ENCODE measurements around the gene PHACTR4.
"Not testable (repeated sequence)": the region's sequence is repeated elsewhere in the genome, so short reads cannot be mapped to it uniquely, and the experiment has no call there.

The PHACTR4 gene

DNA sequence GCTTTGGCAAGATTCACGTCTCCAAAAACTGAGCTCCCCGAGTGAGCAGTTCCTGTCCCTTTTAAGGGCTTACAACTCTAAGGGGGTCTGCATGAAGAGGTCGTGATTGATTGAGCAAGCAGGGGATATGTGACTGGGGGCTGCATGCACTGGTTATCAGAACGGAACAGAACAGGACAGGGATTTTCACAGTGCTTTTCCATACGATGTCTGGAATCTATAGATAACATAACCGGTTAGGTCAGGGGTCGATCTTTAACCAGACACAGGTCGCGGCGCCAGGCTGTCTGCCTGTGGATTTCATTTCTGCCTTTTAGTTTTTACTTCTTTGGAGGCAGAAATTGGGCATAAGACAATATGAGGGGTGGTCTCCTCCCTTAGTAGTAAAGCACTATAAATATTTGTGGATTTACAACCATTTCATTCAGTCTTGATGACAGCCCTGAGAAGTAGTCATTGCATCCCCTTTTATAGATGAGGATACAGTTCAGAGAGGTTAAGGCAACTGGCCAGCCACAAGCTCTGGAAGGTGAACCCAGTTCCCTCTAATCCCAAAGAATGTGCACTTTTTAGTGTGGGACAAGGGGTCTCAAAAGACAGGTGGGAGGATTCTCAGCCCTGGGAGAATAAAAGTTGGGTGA, 155.6 kb downstream of the PHACTR4 start:
- DNase-seq (ENCODE audit: low spot score), result not testable (repeated sequence)

DNA sequence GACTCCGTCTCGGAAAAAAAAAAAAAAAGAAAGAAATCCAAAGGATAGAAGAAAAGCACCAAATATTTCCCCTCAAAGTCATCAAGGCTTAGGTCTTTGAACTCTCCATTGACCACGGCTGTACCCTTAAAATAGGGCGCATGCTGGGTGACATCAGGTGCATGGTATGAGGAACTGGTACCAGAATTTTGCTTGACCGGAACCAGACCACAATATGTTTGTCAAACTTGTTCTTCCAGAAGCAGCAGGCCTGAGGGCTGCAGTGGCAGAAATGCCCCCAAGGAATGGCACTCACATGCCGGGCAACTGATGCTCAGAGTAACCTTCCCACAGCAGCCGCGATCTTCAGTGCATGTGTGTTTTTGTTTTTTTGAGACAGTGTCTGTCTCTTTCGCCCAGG, 157.3 kb downstream of the PHACTR4 start:
- no peak for DNase-seq (ENCODE audit: low spot score)

DNA sequence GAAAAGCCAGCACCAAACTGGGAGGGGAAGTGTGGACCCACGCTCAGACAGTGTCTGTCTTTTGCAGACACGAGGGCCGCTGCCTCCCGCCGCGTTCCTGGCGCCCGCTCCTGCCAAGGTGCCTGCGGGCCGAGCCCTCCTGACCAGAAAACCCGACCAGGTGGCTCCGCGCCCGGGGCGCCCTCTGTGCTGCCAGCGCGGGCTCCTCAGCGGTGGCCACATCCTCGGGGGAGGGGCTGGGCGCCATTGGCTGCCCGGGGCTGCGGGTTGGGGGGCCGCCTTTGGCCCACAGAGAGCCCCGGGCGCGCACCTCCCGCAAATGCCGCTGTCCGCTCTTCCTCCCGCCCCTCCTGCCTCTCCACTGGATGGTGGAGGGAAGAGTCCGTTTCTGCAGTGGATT, 160.9 kb downstream of the PHACTR4 start:
- no peak for DNase-seq (ENCODE audit: low spot score)

DNA sequence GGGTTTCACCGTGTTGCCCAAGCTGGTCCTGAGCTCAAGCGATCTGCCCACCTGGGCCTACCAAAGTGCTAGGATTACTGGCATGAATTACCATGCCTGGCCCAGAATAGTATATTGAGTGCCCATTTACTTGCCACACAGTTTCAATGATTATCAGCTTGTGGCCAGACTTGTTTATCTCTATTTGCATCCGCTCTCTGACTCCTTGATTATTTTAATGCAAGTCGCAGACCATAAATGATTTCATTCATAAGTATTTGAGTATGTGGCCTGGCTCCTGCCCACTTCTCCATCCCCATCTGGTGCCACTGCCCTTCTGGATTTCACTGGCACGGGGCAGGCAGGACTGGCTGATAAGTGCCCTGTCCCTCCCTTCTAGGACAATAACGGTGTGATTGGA, 165.1 kb downstream of the PHACTR4 start:
- DNase-seq (ENCODE audit: low spot score), result no peak

DNA sequence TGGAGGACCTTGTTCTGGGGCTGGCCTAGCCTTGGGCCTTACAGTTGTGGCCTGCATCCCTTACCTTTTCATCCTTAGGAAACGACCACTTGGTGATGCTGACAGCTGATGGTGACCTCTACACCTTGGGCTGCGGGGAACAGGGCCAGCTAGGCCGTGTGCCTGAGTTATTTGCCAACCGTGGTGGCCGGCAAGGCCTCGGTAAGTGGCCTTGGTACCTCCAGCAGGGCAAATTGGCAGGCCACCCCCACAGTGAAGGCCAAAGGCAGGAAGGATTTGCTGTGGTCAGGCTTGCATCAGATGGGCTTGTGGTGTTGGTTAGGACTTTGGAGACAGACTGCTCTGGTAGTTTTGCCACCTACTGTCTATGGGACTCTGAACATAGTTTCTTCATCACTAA, 165.6 kb downstream of the PHACTR4 start:
- DNase-seq (ENCODE audit: low spot score), result no peak

DNA sequence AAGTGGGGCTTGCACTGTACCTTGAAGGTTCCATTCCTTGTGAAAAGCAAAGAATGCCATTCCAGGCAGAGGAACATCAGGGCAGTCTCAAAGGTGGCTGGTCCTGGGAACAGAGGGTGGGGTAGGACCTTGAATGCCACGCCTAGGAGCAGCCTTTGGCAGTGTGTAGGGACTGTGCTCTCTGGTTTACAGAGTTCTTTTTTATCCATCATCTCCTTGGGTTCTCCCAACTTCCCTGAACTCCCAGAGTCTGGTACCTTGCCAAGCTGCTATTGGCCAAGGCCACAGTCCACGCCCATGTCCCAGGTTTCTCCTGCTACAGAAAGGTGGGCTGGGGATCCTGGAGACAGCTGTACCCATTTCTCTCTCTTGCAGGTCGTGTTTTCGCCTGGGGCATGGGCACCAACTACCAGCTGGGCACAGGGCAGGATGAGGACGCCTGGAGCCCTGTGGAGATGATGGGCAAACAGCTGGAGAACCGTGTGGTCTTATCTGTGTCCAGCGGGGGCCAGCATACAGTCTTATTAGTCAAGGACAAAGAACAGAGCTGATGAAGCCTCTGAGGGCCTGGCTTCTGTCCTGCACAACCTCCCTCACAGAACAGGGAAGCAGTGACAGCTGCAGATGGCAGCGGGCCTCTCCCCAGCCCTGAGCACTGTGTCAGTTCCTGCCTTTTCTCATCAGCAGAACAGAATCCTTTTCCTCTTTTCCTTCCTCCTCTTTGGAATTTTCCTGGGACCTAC, 168.1 kb downstream of the PHACTR4 start:
- no peak for DNase-seq (ENCODE audit: low spot score)

DNA sequence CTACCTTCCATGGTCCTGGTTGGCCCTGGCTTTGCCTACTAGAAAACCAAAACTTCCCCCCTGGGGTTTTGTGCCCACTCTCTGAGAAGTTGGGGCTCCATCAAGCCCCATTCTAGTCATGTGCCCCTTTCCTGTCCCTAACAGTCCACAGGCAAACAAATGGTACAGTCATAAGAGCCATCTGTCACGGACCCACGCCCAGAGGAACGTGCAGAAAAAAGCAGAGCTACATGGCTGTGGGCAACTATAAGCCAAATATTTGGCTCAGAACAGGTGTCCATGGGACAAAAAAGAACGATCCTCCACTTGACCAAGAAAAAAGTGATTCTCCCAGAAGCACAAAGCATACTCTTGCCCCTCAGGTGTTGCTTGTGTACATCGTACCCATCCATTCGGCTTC, 168.7 kb downstream of the PHACTR4 start:
- no peak for DNase-seq (ENCODE audit: low spot score)

DNA sequence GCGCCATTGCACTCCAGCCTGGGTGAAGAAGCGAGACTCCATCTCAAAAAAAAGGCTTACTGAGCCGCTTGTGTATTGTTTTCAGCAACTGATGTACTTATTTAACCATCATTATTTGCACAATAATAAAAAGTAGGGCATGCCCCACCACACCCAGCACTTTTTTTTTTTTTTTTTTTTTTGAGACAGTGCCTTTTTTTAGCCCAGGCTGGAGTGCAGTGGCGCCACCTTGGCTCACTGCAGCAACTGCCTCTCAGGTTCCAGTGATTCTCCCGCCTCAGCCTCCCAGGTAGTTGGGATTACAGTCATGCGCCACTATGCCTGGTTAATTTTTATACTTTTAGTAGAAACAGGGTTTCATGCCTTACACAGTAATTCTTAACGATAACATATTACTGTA, 171.1 kb downstream of the PHACTR4 start:
- DNase-seq (ENCODE audit: low spot score), result no peak

DNA sequence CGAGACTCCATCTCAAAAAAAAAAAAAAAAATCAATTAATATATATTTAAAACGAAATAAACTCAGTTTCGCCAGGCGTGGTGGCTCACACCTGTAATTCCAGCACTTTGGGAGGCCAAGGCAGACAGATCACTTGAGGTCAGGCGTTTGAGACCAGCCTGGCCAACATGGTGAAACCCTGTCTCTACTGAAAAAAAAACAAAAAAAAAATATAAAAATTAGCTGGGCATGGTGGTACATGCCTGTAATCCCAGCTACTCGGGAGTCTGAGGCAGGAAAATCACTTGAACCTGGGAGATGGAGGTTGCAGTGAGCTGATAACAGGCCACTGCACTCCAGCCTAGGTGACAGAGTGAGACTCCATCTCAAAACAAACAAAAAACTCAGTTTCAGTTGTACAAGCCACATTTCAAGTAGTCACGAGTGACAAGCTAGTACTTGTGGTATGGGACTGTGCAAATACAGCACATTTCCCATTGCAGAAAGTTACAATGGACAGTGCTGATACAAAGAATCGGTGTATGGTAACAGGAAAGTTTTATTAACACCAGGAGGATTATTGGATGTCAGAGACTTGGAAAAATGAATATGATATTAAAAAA, 172.0 kb downstream of the PHACTR4 start:
- not testable (repeated sequence) for DNase-seq (ENCODE audit: low spot score)

DNA sequence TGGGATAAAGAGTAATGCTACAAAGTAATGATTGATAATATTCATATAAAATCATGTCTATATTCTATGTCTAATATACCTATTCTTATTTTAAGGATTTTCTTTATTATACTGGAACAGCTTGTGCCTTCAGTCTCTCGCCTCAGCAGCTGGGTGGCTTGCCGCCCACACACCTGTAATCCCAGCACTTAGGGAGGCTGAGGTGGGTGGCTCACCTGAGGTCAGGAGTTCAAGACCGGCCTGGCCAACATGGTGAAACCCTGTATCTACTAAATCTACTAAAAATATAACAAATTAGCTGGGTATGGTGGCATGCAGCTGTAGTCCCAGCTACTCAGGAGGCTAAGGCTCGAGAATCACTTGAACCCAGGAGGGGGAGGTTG, 175.7 kb downstream of the PHACTR4 start:
- DNase-seq (ENCODE audit: low spot score), result no peak

DNA sequence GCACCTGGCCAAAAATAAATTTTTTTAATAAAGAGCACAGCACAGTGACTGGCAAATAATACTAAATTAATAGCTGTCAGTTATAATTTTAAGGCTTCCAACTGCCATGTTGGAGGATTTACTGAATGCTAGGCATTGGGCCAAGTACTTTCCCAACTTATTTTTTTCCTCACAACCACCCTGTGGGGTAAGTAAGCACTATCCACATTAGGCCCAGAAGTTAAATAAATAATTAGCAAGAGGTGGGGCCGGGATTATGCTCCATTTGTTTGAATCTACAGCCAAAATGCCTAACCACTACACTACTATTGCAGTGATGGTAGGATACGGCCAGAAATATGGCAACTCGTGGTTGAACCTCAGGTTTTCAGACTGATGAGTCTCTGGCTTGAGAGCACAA, 178.8 kb downstream of the PHACTR4 start:
- no peak for DNase-seq (ENCODE audit: low spot score)

All from SW480 (cell line).